ENCODE measurements around the gene USP26. TPM values are rescaled to one million over a fixed set of nuclear protein-coding genes. Genes with fewer than 3 reads are reported as not detected.
"Not testable (repeated sequence)": the region's sequence is repeated elsewhere in the genome, so short reads cannot be mapped to it uniquely, and the experiment has no call there.

USP26 gene
- total RNA-seq, 2 donors from 2014 or later: not detected

- Histone ChIP-seq H3K4me1 (ENCODE audit: control insufficient read depth in 1 of 2, low read depth in 2 of 2) (no peaks in the 10 kb centered on the region), H3K4me3 (no peak overlapping the region), H3K36me3 (no peaks in the 10 kb centered on the region), H3K27me3 (replicated peaks; ENCODE audit: insufficient read depth) (no peaks in the 10 kb centered on the region), H3K27ac (no peak overlapping the region), H3K9me3 (no peaks in the 10 kb centered on the region)
- DNase-seq (ENCODE audit: low spot score): no peak
- TF ChIP-seq CTCF (IDR thresholded peaks at IDR 0.05): no peak
- ATAC-seq (ENCODE audit: insufficient number of reproducible peaks, low FRiP score, low read depth): no peak
These were observed 106.1 kb downstream of the USP26 start for GRCh38 chrX:132990835-132991234.

- DNase-seq (ENCODE audit: low spot score): no peak
- TF ChIP-seq CTCF (IDR thresholded peaks at IDR 0.05): no peak
- ATAC-seq (ENCODE audit: insufficient number of reproducible peaks, low FRiP score, low read depth): no peak
- Histone ChIP-seq H3K27ac (no peak overlapping the region), H3K27me3 (replicated peaks; ENCODE audit: insufficient read depth) (no peaks in the 10 kb centered on the region), H3K36me3 (no peaks in the 10 kb centered on the region), H3K4me1 (ENCODE audit: control insufficient read depth in 1 of 2, low read depth in 2 of 2) (no peaks in the 10 kb centered on the region), H3K9me3 (no peaks in the 10 kb centered on the region), H3K4me3 (no peak overlapping the region)
These were observed 110.4 kb downstream of the USP26 start for GRCh38 chrX:132986556-132986955.

GRCh38 chrX:132984058-132984650 lies 112.8 kb downstream of the USP26 start:
- Histone ChIP-seq H3K36me3 (no peaks in the 10 kb centered on the region), H3K4me1 (ENCODE audit: control insufficient read depth in 1 of 2, low read depth in 2 of 2) (no peaks in the 10 kb centered on the region), H3K9me3 (no peaks in the 10 kb centered on the region), H3K4me3 (no peak overlapping the region), H3K27me3 (replicated peaks; ENCODE audit: insufficient read depth) (no peaks in the 10 kb centered on the region), H3K27ac (no peak overlapping the region)
- ATAC-seq (ENCODE audit: insufficient number of reproducible peaks, low FRiP score, low read depth): no peak
- no peak for DNase-seq (ENCODE audit: low spot score)
- TF ChIP-seq CTCF (IDR thresholded peaks at IDR 0.05): no peak

GRCh38 chrX:132983496-132983895 lies 113.4 kb downstream of the USP26 start:
- no peaks in the 10 kb centered on the region for H3K36me3 ChIP-seq
- no peak for ATAC-seq (ENCODE audit: insufficient number of reproducible peaks, low FRiP score, low read depth)
- H3K4me3 ChIP-seq: no peak overlapping the region
- H3K4me1 ChIP-seq (ENCODE audit: control insufficient read depth in 1 of 2, low read depth in 2 of 2): no peaks in the 10 kb centered on the region
- H3K27ac ChIP-seq: no peak overlapping the region
- DNase-seq (ENCODE audit: low spot score): no peak
- no peak for TF ChIP-seq CTCF (IDR thresholded peaks at IDR 0.05)
- H3K27me3 ChIP-seq (replicated peaks; ENCODE audit: insufficient read depth): no peaks in the 10 kb centered on the region
- H3K9me3 ChIP-seq: no peaks in the 10 kb centered on the region

- not testable (repeated sequence) for H3K27me3 ChIP-seq (replicated peaks; ENCODE audit: insufficient read depth); H3K4me1 ChIP-seq (ENCODE audit: control insufficient read depth in 1 of 2, low read depth in 2 of 2); H3K27ac ChIP-seq; H3K9me3 ChIP-seq; H3K4me3 ChIP-seq; DNase-seq (ENCODE audit: low spot score); H3K36me3 ChIP-seq; ATAC-seq (ENCODE audit: insufficient number of reproducible peaks, low FRiP score, low read depth)
These were observed 116.9 kb downstream of the USP26 start for GRCh38 chrX:132980035-132980434.

Other genes with a start within 250 kb of the USP26 start
- gene HS6ST2, start 138.5 kb downstream of the USP26 start, total RNA-seq: not detected
- gene TFDP3, start 121.2 kb upstream of the USP26 start, total RNA-seq: not detected

Measured in thoracic aorta (tissue), 2 donors.